Uterus (tissue), 2 donors: ENCODE measurements around the gene PRLH.

ENCODE experiments used
- POLR2A ChIP-seq, 2 donors: fragments of 450-650 bp; IDR thresholded peaks; one replicate each; pipeline ENCODE4 v1.6.1; 2016; ENCODE audit warnings: antibody characterized with exemption in 2 of 2, mild to moderate bottlenecking in 1 of 2, moderate library complexity in 1 of 2
- TF ChIP-seq, protein P1 (sequence below), 4 experiments: fragments of 200-600 bp in 2 of 4; fragments of 450-650 bp in 2 of 4; sonication (generic) in 2 of 4; IDR thresholded peaks; one replicate each; pipeline ENCODE4 v1.5.1; 2016 to 2019; ENCODE audit warnings: antibody characterized with exemption in 4 of 4, mild to moderate bottlenecking in 2 of 4, moderate library complexity in 1 of 4

DNA sequence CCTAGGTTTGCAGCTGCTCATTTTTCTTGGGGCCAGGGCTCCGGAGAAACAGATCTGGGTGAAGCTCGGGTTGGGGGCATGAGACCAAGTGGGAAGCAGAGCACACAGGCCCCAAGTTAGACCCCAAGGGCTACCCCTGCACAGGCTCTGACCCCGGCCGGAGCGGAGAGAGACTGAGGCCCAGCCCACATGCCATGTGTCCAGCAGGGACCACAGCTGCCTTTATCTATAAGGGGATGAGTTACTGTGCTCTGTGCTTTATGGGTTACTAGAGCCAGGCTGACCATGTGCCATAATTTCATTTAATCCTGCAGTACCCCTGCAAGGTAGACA, 30.3 kb upstream of the PRLH start:
- TF ChIP-seq, protein P1, sequence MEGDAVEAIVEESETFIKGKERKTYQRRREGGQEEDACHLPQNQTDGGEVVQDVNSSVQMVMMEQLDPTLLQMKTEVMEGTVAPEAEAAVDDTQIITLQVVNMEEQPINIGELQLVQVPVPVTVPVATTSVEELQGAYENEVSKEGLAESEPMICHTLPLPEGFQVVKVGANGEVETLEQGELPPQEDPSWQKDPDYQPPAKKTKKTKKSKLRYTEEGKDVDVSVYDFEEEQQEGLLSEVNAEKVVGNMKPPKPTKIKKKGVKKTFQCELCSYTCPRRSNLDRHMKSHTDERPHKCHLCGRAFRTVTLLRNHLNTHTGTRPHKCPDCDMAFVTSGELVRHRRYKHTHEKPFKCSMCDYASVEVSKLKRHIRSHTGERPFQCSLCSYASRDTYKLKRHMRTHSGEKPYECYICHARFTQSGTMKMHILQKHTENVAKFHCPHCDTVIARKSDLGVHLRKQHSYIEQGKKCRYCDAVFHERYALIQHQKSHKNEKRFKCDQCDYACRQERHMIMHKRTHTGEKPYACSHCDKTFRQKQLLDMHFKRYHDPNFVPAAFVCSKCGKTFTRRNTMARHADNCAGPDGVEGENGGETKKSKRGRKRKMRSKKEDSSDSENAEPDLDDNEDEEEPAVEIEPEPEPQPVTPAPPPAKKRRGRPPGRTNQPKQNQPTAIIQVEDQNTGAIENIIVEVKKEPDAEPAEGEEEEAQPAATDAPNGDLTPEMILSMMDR (IDR thresholded peaks at IDR 0.05) = no peak
- no peak for TF ChIP-seq POLR2A (IDR thresholded peaks at IDR 0.05)
